ENCODE measurements around the gene SLC9A7.

- TF ChIP-seq EP300 (IDR thresholded peaks at IDR 0.05; ENCODE audit: low read depth) (no peak), CTCF (IDR thresholded peaks at IDR 0.05) (no peak), POLR2A (IDR thresholded peaks at IDR 0.05) (no peak)
Observed at GRCh38 chrX:46715997-46716396, 42.9 kb downstream of the SLC9A7 start.

Measured in transverse colon (tissue), 3 donors.